C4-2B (cell line): Measurements from ENCODE around the gene PROP1.

Source experiments
- CTCF ChIP-seq: fragments of 450-650 bp; conservative IDR thresholded peaks from 2 replicates; pipeline ENCODE4 v1.5.1; 2017; ENCODE audit warnings: mild to moderate bottlenecking
- ZFX ChIP-seq: fragments of 450-650 bp; IDR thresholded peaks from 2 replicates; pipeline ENCODE4 v1.6.1; 2017

DNA sequence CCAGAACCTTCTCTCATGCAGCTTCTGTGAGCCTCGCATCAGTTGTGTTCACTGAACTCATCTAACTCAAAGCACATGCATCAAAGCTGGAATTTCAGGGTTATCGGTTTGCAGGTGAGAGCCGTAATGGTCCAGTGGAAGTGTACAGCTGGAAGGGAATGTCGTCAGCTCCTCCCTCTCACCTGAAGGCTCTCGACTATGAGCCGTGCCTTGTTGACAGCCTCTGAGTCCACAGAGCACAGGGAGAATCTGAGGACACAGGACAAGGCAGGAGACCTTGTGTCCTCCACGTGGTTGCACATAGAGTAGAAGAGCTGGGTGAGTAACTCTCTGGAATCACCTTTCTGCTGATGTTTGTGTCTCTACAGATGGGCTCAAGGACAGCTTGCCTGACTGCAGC lies 38.8 kb downstream of the PROP1 start:
- TF ChIP-seq CTCF (no peak), ZFX (no peak)
